AG09309 (cell line): Measurements from ENCODE around the gene PLPP7.
"Not testable (repeated sequence)": the region's sequence is repeated elsewhere in the genome, so short reads cannot be mapped to it uniquely, and the experiment has no call there.

Experiments
- DNase-seq: peaks from one replicate; pipeline ENCODE4 v3.0.0-alpha.2; 2010; ENCODE audit warnings: low read depth
- H3K4me3 ChIP-seq: 2 replicates; pipeline ENCODE4 v1.5.1; 2011; ENCODE audit warnings: mild to moderate bottlenecking, low read depth, low read length, moderate library complexity; ENCODE audit not compliant: control insufficient read depth
- TF ChIP-seq, protein P1 (sequence below): IDR thresholded peaks from 2 replicates; pipeline ENCODE4 v1.5.1; 2011; ENCODE audit warnings: mild to moderate bottlenecking, low read depth, low read length, inconsistent platforms; ENCODE audit not compliant: insufficient read depth, control insufficient read depth; ENCODE audit errors: missing control alignments

The PLPP7 gene

GRCh38 chr9:131289301-131290035, at the start of gene PLPP7:
PLPP7 (plus strand) TSS chr9:131289723; CDS start chr9:131289998, 275 bp downstream.
- peak within 1 kb of the TSS; percentile 61 for H3K4me3 ChIP-seq
- TF ChIP-seq, protein P1, sequence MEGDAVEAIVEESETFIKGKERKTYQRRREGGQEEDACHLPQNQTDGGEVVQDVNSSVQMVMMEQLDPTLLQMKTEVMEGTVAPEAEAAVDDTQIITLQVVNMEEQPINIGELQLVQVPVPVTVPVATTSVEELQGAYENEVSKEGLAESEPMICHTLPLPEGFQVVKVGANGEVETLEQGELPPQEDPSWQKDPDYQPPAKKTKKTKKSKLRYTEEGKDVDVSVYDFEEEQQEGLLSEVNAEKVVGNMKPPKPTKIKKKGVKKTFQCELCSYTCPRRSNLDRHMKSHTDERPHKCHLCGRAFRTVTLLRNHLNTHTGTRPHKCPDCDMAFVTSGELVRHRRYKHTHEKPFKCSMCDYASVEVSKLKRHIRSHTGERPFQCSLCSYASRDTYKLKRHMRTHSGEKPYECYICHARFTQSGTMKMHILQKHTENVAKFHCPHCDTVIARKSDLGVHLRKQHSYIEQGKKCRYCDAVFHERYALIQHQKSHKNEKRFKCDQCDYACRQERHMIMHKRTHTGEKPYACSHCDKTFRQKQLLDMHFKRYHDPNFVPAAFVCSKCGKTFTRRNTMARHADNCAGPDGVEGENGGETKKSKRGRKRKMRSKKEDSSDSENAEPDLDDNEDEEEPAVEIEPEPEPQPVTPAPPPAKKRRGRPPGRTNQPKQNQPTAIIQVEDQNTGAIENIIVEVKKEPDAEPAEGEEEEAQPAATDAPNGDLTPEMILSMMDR: no peak
- DNase-seq: peak; percentile 41

DNA sequence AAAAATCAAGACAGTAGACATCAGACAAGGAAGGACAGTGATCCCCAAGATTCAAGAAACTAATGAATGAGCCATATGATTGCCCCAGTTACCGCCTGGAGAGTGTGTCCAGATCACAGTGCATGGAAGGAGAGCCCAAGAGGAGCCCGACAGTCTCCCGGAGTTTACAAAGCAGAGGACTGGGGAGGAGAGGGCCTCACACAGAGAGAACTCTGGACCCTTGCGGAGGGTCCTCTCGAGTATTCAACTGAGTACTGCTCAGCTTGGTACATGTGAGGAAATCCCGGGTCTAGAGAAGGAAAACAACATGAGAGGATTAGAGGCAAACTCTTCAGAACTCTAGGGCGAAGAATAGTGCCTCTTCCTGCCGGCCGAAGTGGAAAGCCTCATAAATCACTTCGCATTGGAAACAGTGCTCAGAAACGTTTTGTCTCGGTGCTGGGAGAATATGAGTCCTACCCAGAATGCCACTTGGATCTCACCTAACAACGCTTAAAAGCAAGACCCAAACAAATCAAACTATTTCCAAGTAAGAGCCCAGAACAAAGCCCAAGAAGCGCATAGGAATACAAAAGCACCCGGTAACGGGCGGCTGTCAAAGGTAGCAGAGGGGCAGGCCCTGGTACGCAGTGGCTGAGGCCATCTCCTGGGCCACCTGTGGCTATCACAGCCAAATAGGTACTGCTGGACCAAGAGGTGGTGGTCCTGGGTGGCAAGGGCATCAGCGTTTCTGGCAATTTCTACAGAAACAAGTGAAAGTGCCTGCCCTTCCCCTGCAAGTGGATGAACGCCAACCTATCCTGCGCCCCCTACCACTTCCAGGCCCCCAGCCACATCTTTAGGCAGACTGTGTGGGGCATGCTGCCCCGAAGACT, 49.2 kb upstream of the PLPP7 start:
- no peak for DNase-seq
- no peak overlapping the region for H3K4me3 ChIP-seq
- TF ChIP-seq, protein P1: no peak

GRCh38 chr9:131244331-131244730, 45.2 kb upstream of the PLPP7 start:
- DNase-seq, H3K4me3 ChIP-seq: not testable (repeated sequence)

DNA sequence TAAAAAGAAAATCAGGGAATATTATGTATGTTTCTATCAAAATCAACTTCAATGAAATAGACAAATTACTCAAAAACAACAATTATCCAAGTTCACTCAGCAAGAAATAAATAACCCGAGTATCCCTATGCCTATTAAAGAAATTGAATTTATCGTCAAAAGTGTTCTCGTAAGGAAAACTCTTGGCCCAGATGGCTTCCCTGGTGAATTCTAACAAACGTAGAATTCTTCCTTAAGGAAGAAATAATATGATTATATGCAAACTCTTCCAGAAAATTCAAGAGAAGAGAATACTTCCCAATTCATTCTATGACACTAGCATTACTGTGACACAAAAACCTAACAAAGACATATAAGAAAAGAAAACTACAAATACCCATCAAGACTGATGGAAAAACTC, 42.9 kb upstream of the PLPP7 start:
- TF ChIP-seq, protein P1: no peak
- DNase-seq: no peak
- H3K4me3 ChIP-seq: no peak overlapping the region

DNA sequence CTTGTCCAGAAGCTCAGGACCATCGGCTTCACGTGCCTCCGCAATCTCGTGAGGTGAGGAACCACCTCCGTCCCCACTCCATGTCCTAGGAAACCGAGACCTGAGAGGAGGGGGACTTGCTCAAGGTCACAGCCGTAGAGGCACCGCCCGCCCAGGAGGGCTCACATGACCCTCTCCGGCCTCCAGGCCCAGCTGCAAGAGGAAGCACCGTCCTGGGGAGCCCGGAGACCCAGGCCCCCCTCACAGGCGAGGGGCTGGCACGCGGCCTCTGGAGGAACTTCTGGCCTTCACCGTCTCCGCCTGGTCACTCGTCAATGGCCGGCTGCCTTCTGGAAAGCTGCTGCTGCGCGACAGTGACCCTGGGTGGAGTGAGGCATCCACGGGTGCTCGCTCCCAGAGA, 37.4 kb upstream of the PLPP7 start:
- no peak overlapping the region for H3K4me3 ChIP-seq
- TF ChIP-seq, protein P1: no peak

DNA sequence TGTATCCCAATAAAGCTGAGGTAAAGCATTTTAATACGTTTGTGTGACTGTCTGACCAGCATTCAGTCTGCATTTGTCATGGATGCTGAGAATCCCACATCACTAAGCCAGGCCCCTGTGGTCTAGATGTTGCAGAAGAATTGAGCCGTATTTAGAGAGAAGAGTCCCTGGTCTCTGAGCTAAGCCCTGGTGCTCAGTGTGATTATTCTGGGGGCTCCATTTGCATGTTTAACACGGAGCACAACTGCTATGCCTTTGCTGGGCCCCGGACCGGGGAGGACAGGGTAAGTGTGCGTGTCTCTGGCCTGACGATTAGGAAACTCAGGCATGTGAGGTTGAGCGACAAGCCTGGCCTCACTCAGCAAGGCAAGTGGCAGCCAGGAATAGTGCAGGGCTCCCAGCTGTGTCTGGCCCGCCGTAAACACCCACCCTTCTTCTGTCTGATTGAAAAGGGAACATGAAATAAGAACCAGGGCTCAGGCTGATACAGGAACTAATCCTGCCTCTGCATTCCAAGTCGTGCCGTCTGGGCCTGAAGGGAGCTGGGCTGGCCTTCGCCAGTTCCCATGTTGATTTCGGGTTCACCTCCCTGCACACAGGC, 35.5 kb upstream of the PLPP7 start:
- DNase-seq: peak; percentile 16
- TF ChIP-seq, protein P1: no peak
- H3K4me3 ChIP-seq: no peak overlapping the region

More for the DNA sequence above, 37.4 kb upstream of the PLPP7 start:
- DNase-seq: no peak
